HepG2 (cell line): Measurements from ENCODE around the gene CDK5RAP2. TPM values are rescaled to one million over a fixed set of nuclear protein-coding genes. Genes with fewer than 3 reads are reported as not detected.

Source experiments
- ATAC-seq: fragments of 200-7000 bp; cut with Tn5 transposase; 3 replicates; pipeline ENCODE4 v1.9.1; 2020; ENCODE audit warnings: mild to moderate bottlenecking, moderate library complexity
- BruUV-seq: library from RNA; stranded (reverse); fragments of 400-500 nt; replicated peaks from 2 replicates; lab custom pipeline; 2021; lab: Mats Ljungman, UMichigan
- CTCF ChIA-PET: fragments of 300-600 bp; formaldehyde crosslinking; extraction: SDS; loops from one replicate; lab custom pipeline; 2021; ENCODE audit warnings: low total read pairs, inconsistent platforms, low intra/inter-chr PET ratio; lab: Yijun Ruan, JAX
- POLR2A ChIA-PET: fragments of 350-600 bp; sonication (Branson Sonifier 250); formaldehyde crosslinking; loops from one replicate; lab custom pipeline; 2020; ENCODE audit warnings: antibody characterized with exemption, inconsistent platforms; lab: Yijun Ruan, JAX
- DNase-seq: peaks from one replicate; pipeline ENCODE4 v3.0.0-alpha.2; 2015; ENCODE audit warnings: low spot score
- FAIRE-seq: peaks from 3 replicates; lab custom pipeline; 2011; peaks lifted over from hg19 to GRCh38; lab: Jason Lieb, UNC
- H2AFZ ChIP-seq: one replicate; pipeline ENCODE4 v1.6.1; 2011; ENCODE audit warnings: low read length, inconsistent platforms
- H3K27ac ChIP-seq: fragments of 300-600 bp; 3 replicates; pipeline ENCODE4 v1.8.0; 2011; ENCODE audit warnings: mixed run types, mild to moderate bottlenecking, mixed read lengths, low read length, inconsistent platforms; ENCODE audit not compliant: insufficient read depth; ENCODE audit errors: extremely low read length
- H3K27me3 ChIP-seq, 2 experiments: fragments of 200-600 bp in 1 of 2; 2 replicates in 1 of 2; 3 replicates in 1 of 2; pipeline versions ENCODE4 v1.6.0 to v1.8.0; 2011; ENCODE audit warnings: low read length in 2 of 2, mild to moderate bottlenecking in 2 of 2, moderate library complexity in 2 of 2, inconsistent platforms in 1 of 2; ENCODE audit not compliant: insufficient read depth in 2 of 2, control insufficient read depth in 1 of 2
- H3K36me3 ChIP-seq, 2 experiments: fragments of 200-600 bp in 1 of 2; replicated peaks in 1 of 2; 2 replicates in 1 of 2; 3 replicates in 1 of 2; pipeline versions ENCODE4 v1.5.1 to v1.8.0; 2011; ENCODE audit warnings: low read length in 2 of 2, inconsistent platforms in 1 of 2; ENCODE audit not compliant: insufficient read depth in 2 of 2, control insufficient read depth in 1 of 2
- H3K4me1 ChIP-seq: 2 replicates; pipeline ENCODE4 v1.5.1; 2012; ENCODE audit warnings: low read length, inconsistent platforms; ENCODE audit not compliant: insufficient read depth
- H3K4me2 ChIP-seq: 2 replicates; pipeline ENCODE4 v1.6.0; 2011; ENCODE audit warnings: low read depth, low read length, inconsistent platforms
- H3K4me3 ChIP-seq, 3 experiments: fragments of 200-600 bp in 1 of 3; sonication (generic), shearing (Covaris generic) in 1 of 3; replicated peaks in 1 of 3; 2 replicates each; pipeline ENCODE4 v1.5.1; 2011 to 2016; ENCODE audit warnings: low read length in 3 of 3, inconsistent platforms in 2 of 3, low read depth in 2 of 3, mild to moderate bottlenecking in 2 of 3, control low read depth in 1 of 3, mixed read lengths in 1 of 3; ENCODE audit not compliant: insufficient read depth in 1 of 3
- H3K79me2 ChIP-seq: one replicate; pipeline ENCODE4 v1.6.1; 2011; ENCODE audit warnings: low read length, inconsistent platforms; ENCODE audit not compliant: insufficient read depth
- H3K9ac ChIP-seq: 2 replicates; pipeline ENCODE4 v1.6.0; 2011; ENCODE audit warnings: mild to moderate bottlenecking, low read depth, low read length, inconsistent platforms; ENCODE audit not compliant: insufficient read depth
- H3K9me3 ChIP-seq: 2 replicates; pipeline ENCODE4 v1.5.1; 2012; ENCODE audit warnings: mild to moderate bottlenecking, low read length
- H4K20me1 ChIP-seq: 2 replicates; pipeline ENCODE4 v1.6.0; 2011; ENCODE audit warnings: inconsistent platforms, mild to moderate bottlenecking, low read length, moderate library complexity; ENCODE audit not compliant: insufficient read depth
- BRD4 ChIP-seq: sonication (generic); formaldehyde crosslinking; IDR thresholded peaks from 2 replicates; pipeline ENCODE4 v1.4.0; 2020; ENCODE audit warnings: missing genetic modification reagents
- FOXC1 ChIP-seq: sonication (generic); formaldehyde crosslinking; IDR thresholded peaks from 2 replicates; pipeline ENCODE4 v1.8.0; 2022; ENCODE audit warnings: mild to moderate bottlenecking, missing genetic modification reagents, borderline replicate concordance
- GTF2F1 ChIP-seq: fragments of 150-350 bp; IDR thresholded peaks from 2 replicates; pipeline ENCODE4 v1.6.1; 2014; ENCODE audit warnings: low read length
- PAWR ChIP-seq: sonication (generic); formaldehyde crosslinking; IDR thresholded peaks from 2 replicates; pipeline ENCODE4 v1.4.0; 2020; ENCODE audit warnings: missing genetic modification reagents, mild to moderate bottlenecking, borderline replicate concordance
- SAFB2 ChIP-seq: sonication (generic); formaldehyde crosslinking; IDR thresholded peaks from 2 replicates; pipeline ENCODE4 v1.5.1; 2020; ENCODE audit warnings: missing genetic modification reagents, low read depth, mild to moderate bottlenecking, borderline replicate concordance
- SATB2 ChIP-seq: sonication (generic); formaldehyde crosslinking; IDR thresholded peaks from 2 replicates; pipeline ENCODE4 v1.5.0; 2020; ENCODE audit warnings: missing genetic modification reagents
- SOX13 ChIP-seq, 3 experiments: fragments of 450-650 bp in 1 of 3; sonication (generic) in 1 of 3; formaldehyde crosslinking in 1 of 3; IDR thresholded peaks in 2 of 3; conservative IDR thresholded peaks in 1 of 3; 2 replicates each; pipeline versions ENCODE4 v1.5.0 to v1.6.1; 2016 to 2020; ENCODE audit warnings: antibody characterized with exemption in 1 of 3, mild to moderate bottlenecking in 1 of 3, missing compliant biosample characterization in 1 of 3, missing genetic modification reagents in 1 of 3, moderate library complexity in 1 of 3
- TAF15 ChIP-seq: fragments of 200-400 bp; formaldehyde crosslinking; IDR thresholded peaks from one replicate; pipeline ENCODE4 v1.6.1; 2018; ENCODE audit warnings: mild to moderate bottlenecking, low read depth, low read length; ENCODE audit not compliant: poor library complexity, severe bottlenecking
- ZNF292 ChIP-seq: sonication (generic); formaldehyde crosslinking; IDR thresholded peaks from 2 replicates; pipeline ENCODE4 v1.8.1; 2022; ENCODE audit warnings: mild to moderate bottlenecking, low read depth, missing genetic modification reagents, borderline replicate concordance
- ZNF451 ChIP-seq: sonication (generic); formaldehyde crosslinking; IDR thresholded peaks from 2 replicates; pipeline ENCODE4 v1.5.0; 2020; ENCODE audit warnings: mild to moderate bottlenecking, missing genetic modification reagents
- ZNF780A ChIP-seq: sonication (generic); formaldehyde crosslinking; IDR thresholded peaks from 2 replicates; pipeline ENCODE4 v1.8.0; 2022; ENCODE audit warnings: mild to moderate bottlenecking, missing genetic modification reagents, moderate library complexity
- WGBS: methylation state at CpG from one replicate; pipeline ENCODE4 v1.1.6; 2017; ENCODE audit warnings: low lambda C conversion rate; 5-methylcytosine and 5-hydroxymethylcytosine counted together
- in situ Hi-C: cut with HindIII; loops from 2 replicates; pipeline ENCODE4 v1.10.0; 2017; ENCODE audit warnings: low pct_unique_long_range_greater_than_20kb; ENCODE audit not compliant: extremely low pct_ligation_motif_present
- intact Hi-C: fragments of 100-400 bp; cut with micrococcal nuclease; formaldehyde crosslinking; loops from one replicate; pipeline ENCODE4 v1.10.0; 2022; ENCODE audit not compliant: unreplicated experiment
- polyA plus RNA-seq, 8 experiments: library from polyadenylated mRNA; depleted of rRNA in 3 of 8; stranded (reverse) in 7 of 8; unstranded in 1 of 8; fragments of >200 nt; fragmentation: Illumina TruSeq in 4 of 8; extraction: Trizol in 4 of 8; gene quantifications; 2 replicates each; pipeline versions ENCODE4 v1.2.1 to v1.2.3, GENCODE V29; 2011 to 2016; ENCODE audit warnings: low read depth in 4 of 8, missing spikeins in 1 of 8, mixed read lengths in 1 of 8; ENCODE audit not compliant: insufficient read depth in 1 of 8
- total RNA-seq, 5 experiments: library from RNA; depleted of rRNA; stranded (reverse); fragments of >200 nt; fragmentation: Illumina TruSeq; extraction: Trizol; gene quantifications; 2 replicates each; pipeline ENCODE4 v1.2.3, GENCODE V29; 2016; ENCODE audit warnings: low read depth in 1 of 5
- TF ChIP-seq, protein P1 (sequence below): sonication (generic); formaldehyde crosslinking; IDR thresholded peaks from 2 replicates; pipeline ENCODE4 v1.4.0; 2020; ENCODE audit warnings: missing genetic modification reagents, mild to moderate bottlenecking, borderline replicate concordance
- TF ChIP-seq, protein P2 (sequence below): sonication (generic); formaldehyde crosslinking; IDR thresholded peaks from 2 replicates; pipeline ENCODE4 v1.8.0; 2022; ENCODE audit warnings: mild to moderate bottlenecking, missing genetic modification reagents, borderline replicate concordance
- TF ChIP-seq, protein P3 (sequence below): sonication (generic); formaldehyde crosslinking; IDR thresholded peaks from 2 replicates; pipeline ENCODE4 v1.4.0; 2020; ENCODE audit warnings: missing genetic modification reagents

CDK5RAP2 gene
- total and polyA plus RNA-seq, 2 of the 13 experiments (the other 11 are each of a cell fraction or from before 2014, with no cell fraction given), result 31.8 to 42.2 TPM

DNA sequence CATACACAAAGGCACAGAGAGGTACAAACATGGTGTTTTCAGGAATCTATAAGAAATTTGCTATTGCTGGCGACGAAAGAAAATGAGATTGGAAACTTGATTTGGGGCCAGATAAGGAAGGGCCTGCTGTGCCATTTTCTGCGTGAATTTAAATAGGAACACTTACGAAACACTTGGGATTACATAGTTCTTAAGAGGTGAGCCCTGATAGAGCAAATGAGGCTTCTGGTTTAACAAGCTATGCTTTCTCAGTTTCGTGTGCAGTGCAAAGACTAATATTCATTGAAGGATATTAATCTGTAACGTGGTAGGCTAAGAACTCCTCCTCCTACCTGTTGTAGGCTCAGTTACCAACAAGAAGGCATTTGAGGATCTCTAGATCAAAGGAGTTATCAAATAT, 93.1 kb downstream of the CDK5RAP2 start:
- no peak for DNase-seq
- TF ChIP-seq FOXC1 (CRISPR knock-in tag), result no peak
- no peak for TF ChIP-seq TAF15
- TF ChIP-seq SATB2 (CRISPR knock-in tag), result no peak
- no peak for TF ChIP-seq SOX13 (IDR thresholded peaks at IDR 0.05)
- TF ChIP-seq SOX13 (CRISPR knock-in tag; conservative IDR thresholded peaks at IDR 0.05 in 1 of 2, IDR thresholded peaks at IDR 0.05 in 1 of 2), result no peak
- no peak for TF ChIP-seq ZNF451 (CRISPR knock-in tag)
- TF ChIP-seq PAWR (CRISPR knock-in tag), result no peak
- TF ChIP-seq, protein P1, sequence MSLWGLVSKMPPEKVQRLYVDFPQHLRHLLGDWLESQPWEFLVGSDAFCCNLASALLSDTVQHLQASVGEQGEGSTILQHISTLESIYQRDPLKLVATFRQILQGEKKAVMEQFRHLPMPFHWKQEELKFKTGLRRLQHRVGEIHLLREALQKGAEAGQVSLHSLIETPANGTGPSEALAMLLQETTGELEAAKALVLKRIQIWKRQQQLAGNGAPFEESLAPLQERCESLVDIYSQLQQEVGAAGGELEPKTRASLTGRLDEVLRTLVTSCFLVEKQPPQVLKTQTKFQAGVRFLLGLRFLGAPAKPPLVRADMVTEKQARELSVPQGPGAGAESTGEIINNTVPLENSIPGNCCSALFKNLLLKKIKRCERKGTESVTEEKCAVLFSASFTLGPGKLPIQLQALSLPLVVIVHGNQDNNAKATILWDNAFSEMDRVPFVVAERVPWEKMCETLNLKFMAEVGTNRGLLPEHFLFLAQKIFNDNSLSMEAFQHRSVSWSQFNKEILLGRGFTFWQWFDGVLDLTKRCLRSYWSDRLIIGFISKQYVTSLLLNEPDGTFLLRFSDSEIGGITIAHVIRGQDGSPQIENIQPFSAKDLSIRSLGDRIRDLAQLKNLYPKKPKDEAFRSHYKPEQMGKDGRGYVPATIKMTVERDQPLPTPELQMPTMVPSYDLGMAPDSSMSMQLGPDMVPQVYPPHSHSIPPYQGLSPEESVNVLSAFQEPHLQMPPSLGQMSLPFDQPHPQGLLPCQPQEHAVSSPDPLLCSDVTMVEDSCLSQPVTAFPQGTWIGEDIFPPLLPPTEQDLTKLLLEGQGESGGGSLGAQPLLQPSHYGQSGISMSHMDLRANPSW (CRISPR knock-in tag), result no peak
- no peak for TF ChIP-seq BRD4 (CRISPR knock-in tag)
- TF ChIP-seq ZNF780A (CRISPR knock-in tag), result no peak
- no peak for TF ChIP-seq GTF2F1
- TF ChIP-seq, protein P2, sequence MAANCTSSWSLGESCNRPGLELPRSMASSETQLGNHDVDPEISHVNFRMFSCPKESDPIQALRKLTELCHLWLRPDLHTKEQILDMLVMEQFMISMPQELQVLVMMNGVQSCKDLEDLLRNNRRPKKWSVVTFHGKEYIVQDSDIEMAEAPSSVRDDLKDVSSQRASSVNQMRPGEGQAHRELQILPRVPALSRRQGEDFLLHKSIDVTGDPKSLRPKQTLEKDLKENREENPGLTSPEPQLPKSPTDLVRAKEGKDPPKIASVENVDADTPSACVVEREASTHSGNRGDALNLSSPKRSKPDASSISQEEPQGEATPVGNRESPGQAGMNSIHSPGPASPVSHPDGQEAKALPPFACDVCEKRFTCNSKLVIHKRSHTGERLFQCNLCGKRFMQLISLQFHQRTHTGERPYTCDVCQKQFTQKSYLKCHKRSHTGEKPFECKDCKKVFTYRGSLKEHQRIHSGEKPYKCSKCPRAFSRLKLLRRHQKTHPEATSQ (CRISPR knock-in tag), result no peak
- no peak for TF ChIP-seq ZNF292 (CRISPR knock-in tag)
- TF ChIP-seq SAFB2 (CRISPR knock-in tag), result no peak
- TF ChIP-seq, protein P3, sequence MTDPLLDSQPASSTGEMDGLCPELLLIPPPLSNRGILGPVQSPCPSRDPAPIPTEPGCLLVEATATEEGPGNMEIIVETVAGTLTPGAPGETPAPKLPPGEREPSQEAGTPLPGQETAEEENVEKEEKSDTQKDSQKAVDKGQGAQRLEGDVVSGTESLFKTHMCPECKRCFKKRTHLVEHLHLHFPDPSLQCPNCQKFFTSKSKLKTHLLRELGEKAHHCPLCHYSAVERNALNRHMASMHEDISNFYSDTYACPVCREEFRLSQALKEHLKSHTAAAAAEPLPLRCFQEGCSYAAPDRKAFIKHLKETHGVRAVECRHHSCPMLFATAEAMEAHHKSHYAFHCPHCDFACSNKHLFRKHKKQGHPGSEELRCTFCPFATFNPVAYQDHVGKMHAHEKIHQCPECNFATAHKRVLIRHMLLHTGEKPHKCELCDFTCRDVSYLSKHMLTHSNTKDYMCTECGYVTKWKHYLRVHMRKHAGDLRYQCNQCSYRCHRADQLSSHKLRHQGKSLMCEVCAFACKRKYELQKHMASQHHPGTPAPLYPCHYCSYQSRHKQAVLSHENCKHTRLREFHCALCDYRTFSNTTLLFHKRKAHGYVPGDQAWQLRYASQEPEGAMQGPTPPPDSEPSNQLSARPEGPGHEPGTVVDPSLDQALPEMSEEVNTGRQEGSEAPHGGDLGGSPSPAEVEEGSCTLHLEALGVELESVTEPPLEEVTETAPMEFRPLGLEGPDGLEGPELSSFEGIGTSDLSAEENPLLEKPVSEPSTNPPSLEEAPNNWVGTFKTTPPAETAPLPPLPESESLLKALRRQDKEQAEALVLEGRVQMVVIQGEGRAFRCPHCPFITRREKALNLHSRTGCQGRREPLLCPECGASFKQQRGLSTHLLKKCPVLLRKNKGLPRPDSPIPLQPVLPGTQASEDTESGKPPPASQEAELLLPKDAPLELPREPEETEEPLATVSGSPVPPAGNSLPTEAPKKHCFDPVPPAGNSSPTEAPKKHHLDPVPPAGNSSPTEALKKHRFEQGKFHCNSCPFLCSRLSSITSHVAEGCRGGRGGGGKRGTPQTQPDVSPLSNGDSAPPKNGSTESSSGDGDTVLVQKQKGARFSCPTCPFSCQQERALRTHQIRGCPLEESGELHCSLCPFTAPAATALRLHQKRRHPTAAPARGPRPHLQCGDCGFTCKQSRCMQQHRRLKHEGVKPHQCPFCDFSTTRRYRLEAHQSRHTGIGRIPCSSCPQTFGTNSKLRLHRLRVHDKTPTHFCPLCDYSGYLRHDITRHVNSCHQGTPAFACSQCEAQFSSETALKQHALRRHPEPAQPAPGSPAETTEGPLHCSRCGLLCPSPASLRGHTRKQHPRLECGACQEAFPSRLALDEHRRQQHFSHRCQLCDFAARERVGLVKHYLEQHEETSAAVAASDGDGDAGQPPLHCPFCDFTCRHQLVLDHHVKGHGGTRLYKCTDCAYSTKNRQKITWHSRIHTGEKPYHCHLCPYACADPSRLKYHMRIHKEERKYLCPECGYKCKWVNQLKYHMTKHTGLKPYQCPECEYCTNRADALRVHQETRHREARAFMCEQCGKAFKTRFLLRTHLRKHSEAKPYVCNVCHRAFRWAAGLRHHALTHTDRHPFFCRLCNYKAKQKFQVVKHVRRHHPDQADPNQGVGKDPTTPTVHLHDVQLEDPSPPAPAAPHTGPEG (CRISPR knock-in tag), result no peak
- H3K27ac ChIP-seq, result no peak overlapping the region
- no peaks in the 10 kb centered on the region for H4K20me1 ChIP-seq
- H3K4me3 ChIP-seq, result no peak overlapping the region
- no peaks in the 10 kb centered on the region for H3K79me2 ChIP-seq
- no peak for FAIRE-seq
- H3K9ac ChIP-seq, result no peak overlapping the region
- no peak for ATAC-seq
- intact Hi-C loops (no loop called here), in situ Hi-C loops (no loop called here)
- H2AFZ ChIP-seq, result no peak overlapping the region
- ChIA-PET POLR2A (no interaction called here), CTCF (no interaction called here)
- H3K4me1 ChIP-seq, result peaks cover 14% of the 10 kb centered on the region
- no TSS peak for BruUV-seq
- no peaks in the 10 kb centered on the region for H3K27me3 ChIP-seq
- no peaks in the 10 kb centered on the region for H3K9me3 ChIP-seq
- WGBS, result 95% methylated on average over 6 of the region's 6 CpGs
- H3K36me3 ChIP-seq, result peaks cover 27 to 88% of the 10 kb centered on the region in 2 experiments
- H3K4me2 ChIP-seq, result no peak overlapping the region
